BJ (cell line): Measurements from ENCODE around the gene CCDC102A. TPM values are rescaled to one million over a fixed set of nuclear protein-coding genes. Genes with fewer than 3 reads are reported as not detected.

ENCODE experiments used
- CTCF ChIA-PET: fragments of 350-600 bp; formaldehyde crosslinking; extraction: SDS; loops from one replicate; lab custom pipeline; 2021; ENCODE audit warnings: antibody characterized with exemption, inconsistent platforms; lab: Yijun Ruan, JAX
- POLR2A ChIA-PET: fragments of 300-600 bp; sonication (Branson Sonifier 250); formaldehyde crosslinking; extraction: SDS; loops from one replicate; lab custom pipeline; 2021; ENCODE audit warnings: antibody characterized with exemption; lab: Charles Lee
- DNase-seq: peaks from one replicate; pipeline ENCODE4 v3.0.0-alpha.2; 2011; ENCODE audit warnings: low read depth
- H3K27me3 ChIP-seq: 2 replicates; pipeline ENCODE4 v1.6.0; 2011; ENCODE audit warnings: low read length; ENCODE audit not compliant: control insufficient read depth, insufficient read depth
- H3K36me3 ChIP-seq: 2 replicates; pipeline ENCODE4 v1.5.1; 2011; ENCODE audit warnings: low read length; ENCODE audit not compliant: control insufficient read depth, insufficient read depth
- H3K4me3 ChIP-seq: 2 replicates; pipeline ENCODE4 v1.5.1; 2011; ENCODE audit warnings: low read depth, mild to moderate bottlenecking, control low read depth, low read length
- CTCF ChIP-seq: IDR thresholded peaks from 2 replicates; pipeline ENCODE4 v1.5.1; 2011; ENCODE audit warnings: low read depth, mild to moderate bottlenecking, control low read depth, inconsistent platforms, low read length, moderate library complexity; ENCODE audit not compliant: insufficient read depth
- polyA minus RNA-seq: library from RNA; depleted of rRNA, polyadenylated mRNA; stranded (reverse); fragments of >200 nt; gene quantifications from 2 replicates; pipeline ENCODE4 v1.2.3, GENCODE V29; 2011; rRNA and poly(A)+ RNA removed
- polyA plus RNA-seq: library from polyadenylated mRNA; depleted of rRNA; stranded (reverse); fragments of >200 nt; gene quantifications from 2 replicates; pipeline ENCODE4 v1.2.3, GENCODE V29; 2011; rRNA removed

Gene CCDC102A
- polyA plus RNA-seq (8.2 and 13.6 TPM in 2 replicates), polyA minus RNA-seq (4.0 and 4.5 TPM in 2 replicates)

DNA sequence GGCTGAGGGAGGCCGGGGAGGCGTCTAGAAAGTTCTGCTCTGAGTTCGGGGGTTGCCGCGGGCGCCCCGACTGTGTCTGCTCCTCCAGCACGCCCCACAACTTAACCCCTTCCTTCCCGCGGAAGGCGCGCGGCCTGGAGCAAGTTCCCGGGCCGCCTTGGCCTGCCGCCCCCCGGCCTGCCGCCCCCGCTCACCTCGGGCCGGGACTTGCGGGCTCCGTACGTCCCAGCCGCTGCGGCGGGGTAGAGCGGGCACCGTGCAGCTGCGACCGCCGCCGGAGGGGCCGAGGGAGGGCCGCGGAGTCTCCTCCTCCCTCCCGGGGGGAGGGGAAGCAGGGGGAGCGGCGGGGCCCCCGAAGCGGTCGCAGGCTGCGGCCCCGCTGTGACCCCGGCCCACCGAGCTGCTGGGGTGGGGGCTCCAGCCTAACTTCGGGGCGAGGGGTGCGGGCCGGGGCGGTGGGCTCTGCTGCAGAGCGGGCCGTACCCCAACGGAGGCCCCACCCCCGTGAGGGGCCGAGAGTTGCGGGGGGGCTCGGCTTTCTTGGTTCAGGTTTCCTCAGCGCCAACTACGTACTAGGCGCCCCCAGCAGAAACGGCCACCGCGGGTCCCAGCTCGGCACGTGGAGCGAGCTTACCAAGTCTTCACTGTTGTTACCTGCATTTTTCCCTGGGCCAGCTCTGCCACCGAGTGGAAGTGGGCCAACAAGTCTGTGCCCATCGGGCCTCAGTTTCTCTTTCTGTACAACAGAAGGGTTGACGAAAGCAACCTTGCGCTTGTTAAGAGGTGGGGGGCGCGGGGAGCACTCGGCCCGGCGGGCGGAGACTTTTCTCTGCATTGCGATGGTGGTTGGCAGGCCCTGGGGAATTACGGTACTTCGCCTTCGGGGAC lies at the start of gene CCDC102A:
CCDC102A (minus strand) TSS at position 266 of the 888 bp plus-strand sequence. CDS start 7,394 bp downstream, outside the sequence.
- ChIA-PET POLR2A (no interaction called here), CTCF (interaction anchor here (1.0 to 3.1 kb wide), 4 partner anchors 9 to 55 kb away, joined by 3 to 12 read pairs (median 4); no protein-coding TSS in a partner anchor)

GRCh38 chr16:57585051-57585687 lies 48.8 kb upstream of the CCDC102A start:
- ChIA-PET POLR2A (no interaction called here), CTCF (interaction anchor here (0.7 to 5.5 kb wide), 3 partner anchors 9 to 144 kb away, joined by 3 to 39 read pairs (median 36); no protein-coding TSS in a partner anchor)
- Histone ChIP-seq H3K36me3 (no peaks in the 10 kb centered on the region), H3K4me3 (no peak overlapping the region), H3K27me3 (peaks cover 5% of the 10 kb centered on the region; the same call in 1 of the 2 replicates)
- DNase-seq: no peak
- TF ChIP-seq CTCF: no peak

More for the DNA sequence above, at the start of gene CCDC102A:
- DNase-seq: no peak
- Histone ChIP-seq H3K27me3 (peaks cover 5% of the 10 kb centered on the region; the same call in 1 of the 2 replicates), H3K36me3 (no peaks in the 10 kb centered on the region), H3K4me3 (peak within 1 kb of the TSS; percentile 57)
- no peak for TF ChIP-seq CTCF

DNA sequence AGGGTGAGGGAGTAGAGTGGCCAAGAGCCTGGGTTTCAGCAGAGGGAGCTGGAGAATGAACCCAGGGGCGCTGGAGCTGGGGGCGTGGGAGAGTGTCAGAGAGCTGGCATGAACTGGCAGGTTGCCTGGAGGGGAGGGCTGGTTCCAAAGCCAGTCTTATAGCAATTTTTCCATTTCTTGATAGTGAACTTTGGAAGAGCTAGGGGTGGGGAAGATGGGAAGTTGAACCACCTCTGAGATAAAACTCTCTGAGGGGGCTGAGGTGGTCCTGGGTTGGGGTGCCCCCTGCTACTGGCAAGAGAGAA lies 42.9 kb upstream of the CCDC102A start:
- Histone ChIP-seq H3K36me3 (no peaks in the 10 kb centered on the region), H3K4me3 (no peak overlapping the region), H3K27me3 (peaks cover 6% of the 10 kb centered on the region)
- CTCF ChIA-PET: interaction anchor here (1.0 to 8.9 kb wide), 4 partner anchors 11 to 284 kb away, joined by 3 to 126 read pairs (median 4); no protein-coding TSS in a partner anchor
- no peak for DNase-seq
- POLR2A ChIA-PET: no interaction called here
- no peak for TF ChIP-seq CTCF

DNA sequence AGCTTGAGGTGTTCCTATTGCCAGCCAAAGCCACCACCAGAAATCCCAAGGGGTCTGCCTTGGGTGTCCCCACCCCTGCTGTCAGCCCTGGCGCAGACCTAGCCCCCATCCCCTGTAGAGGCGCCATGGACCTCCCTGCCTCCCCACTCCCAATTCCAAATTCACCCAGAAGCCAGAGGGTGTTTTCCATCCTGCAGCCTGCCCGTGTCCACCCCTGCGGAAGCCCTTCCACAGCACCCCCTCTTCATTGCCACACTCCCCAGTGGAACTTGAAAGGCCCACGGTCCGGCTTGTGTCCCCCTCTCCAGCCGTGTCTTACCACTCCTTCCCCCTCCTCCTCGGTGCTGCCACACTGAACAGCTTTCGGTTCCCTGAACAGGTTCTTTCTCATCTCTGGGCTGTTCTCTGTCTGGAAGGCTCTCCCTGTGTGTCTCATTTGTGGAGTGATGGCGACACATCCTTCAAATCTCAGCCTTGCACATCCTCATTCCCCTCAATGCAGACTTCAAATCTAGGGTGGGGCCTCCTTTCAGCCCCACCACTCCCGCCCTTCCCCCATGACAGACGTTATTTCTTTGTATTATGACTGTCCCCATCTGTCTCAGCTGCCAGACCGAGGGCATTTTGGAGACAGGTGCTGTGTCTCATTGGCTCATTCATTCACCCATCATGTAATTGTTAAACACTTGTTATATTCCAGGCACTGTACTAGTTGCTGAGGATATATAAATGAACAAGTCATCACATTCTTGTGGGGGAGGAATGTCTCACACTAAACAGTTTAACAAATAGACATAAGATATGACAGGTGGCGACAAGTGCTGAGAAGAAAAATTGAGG lies 42.4 kb upstream of the CCDC102A start:
- no peak for DNase-seq
- Histone ChIP-seq H3K4me3 (no peak overlapping the region), H3K27me3 (peaks cover 6% of the 10 kb centered on the region), H3K36me3 (no peaks in the 10 kb centered on the region)
- ChIA-PET POLR2A (no interaction called here), CTCF (interaction anchor here (1.0 to 8.9 kb wide), 8 partner anchors 8 to 285 kb away, joined by 3 to 126 read pairs (median 16); no protein-coding TSS in a partner anchor)
- TF ChIP-seq CTCF: no peak
